GM23338 (cell line): ENCODE measurements around the gene ENPP7. TPM values are rescaled to one million over a fixed set of nuclear protein-coding genes. Genes with fewer than 3 reads are reported as not detected.

Experiments used
- ATAC-seq: fragments of 200-7000 bp; cut with Tn5 transposase; 3 replicates; pipeline ENCODE4 v1.9.1; 2020
- DNase-seq: peaks from one replicate; pipeline ENCODE4 v3.0.0-alpha.2; 2015; ENCODE audit warnings: low spot score
- H2AFZ ChIP-seq: fragments of 200-600 bp; sonication (generic); 2 replicates; pipeline ENCODE4 v1.8.0; 2016; ENCODE audit warnings: antibody characterized with exemption, mild to moderate bottlenecking, moderate library complexity
- H3F3A ChIP-seq: fragments of 200-600 bp; sonication (generic); replicated peaks from 2 replicates; pipeline ENCODE4 v1.8.0; 2017; ENCODE audit warnings: antibody characterized with exemption, mixed run types, low read depth
- H3K27ac ChIP-seq: fragments of 200-600 bp; sonication (generic); 2 replicates; pipeline ENCODE4 v1.6.1; 2016; ENCODE audit warnings: low read depth
- H3K27me3 ChIP-seq: fragments of 200-600 bp; sonication (generic); 2 replicates; pipeline ENCODE4 v1.8.0; 2016; ENCODE audit warnings: mild to moderate bottlenecking, mixed run types, moderate library complexity; ENCODE audit not compliant: insufficient read depth
- H3K36me3 ChIP-seq: fragments of 200-600 bp; sonication (generic); 2 replicates; pipeline ENCODE4 v1.8.0; 2016; ENCODE audit warnings: mild to moderate bottlenecking; ENCODE audit not compliant: insufficient read depth
- H3K4me1 ChIP-seq: fragments of 200-600 bp; sonication (generic); 2 replicates; pipeline ENCODE4 v1.8.0; 2016; ENCODE audit warnings: mild to moderate bottlenecking, moderate library complexity; ENCODE audit not compliant: insufficient read depth
- H3K4me2 ChIP-seq: fragments of 200-600 bp; sonication (generic); 2 replicates; pipeline ENCODE4 v1.7.1; 2017; ENCODE audit warnings: mixed run types
- H3K4me3 ChIP-seq: fragments of 200-600 bp; sonication (generic); 2 replicates; pipeline ENCODE4 v1.6.1; 2016; ENCODE audit warnings: mixed run types
- H3K79me2 ChIP-seq: fragments of 200-600 bp; sonication (generic); replicated peaks from 2 replicates; pipeline ENCODE4 v1.8.0; 2017; ENCODE audit warnings: mild to moderate bottlenecking; ENCODE audit not compliant: insufficient read depth
- H3K9me2 ChIP-seq: fragments of 200-600 bp; sonication (generic); 2 replicates; pipeline ENCODE4 v1.8.0; 2017; ENCODE audit not compliant: insufficient read depth
- H4K20me1 ChIP-seq: fragments of 200-600 bp; sonication (generic); replicated peaks from 2 replicates; pipeline ENCODE4 v1.8.0; 2017; ENCODE audit warnings: mild to moderate bottlenecking; ENCODE audit not compliant: insufficient read depth
- H3K27ac Mint-ChIP-seq: 2 replicates; pipeline ENCODE4 v1.8.0; 2020; ENCODE audit warnings: inconsistent platforms, mild to moderate bottlenecking, moderate library complexity, mixed read lengths
- H3K27me3 Mint-ChIP-seq: 3 replicates; pipeline ENCODE4 v1.8.0; 2022; ENCODE audit warnings: low read depth, mild to moderate bottlenecking, moderate library complexity, mixed read lengths, inconsistent platforms; ENCODE audit not compliant: insufficient read depth, poor library complexity
- H3K36me3 Mint-ChIP-seq: 3 replicates; pipeline ENCODE4 v1.8.0; 2021; ENCODE audit warnings: low read depth, mild to moderate bottlenecking, inconsistent platforms, moderate library complexity, mixed read lengths
- H3K4me1 Mint-ChIP-seq: 3 replicates; pipeline ENCODE4 v1.8.0; 2020; ENCODE audit warnings: mild to moderate bottlenecking, inconsistent platforms, mixed read lengths
- H3K4me3 Mint-ChIP-seq: 3 replicates; pipeline ENCODE4 v1.8.0; 2021; ENCODE audit warnings: moderate library complexity, mild to moderate bottlenecking, inconsistent platforms, mixed read lengths
- H3K9me3 Mint-ChIP-seq: 3 replicates; pipeline ENCODE4 v1.8.0; 2020; ENCODE audit warnings: moderate library complexity, mild to moderate bottlenecking, inconsistent platforms, mixed read lengths
- CREB1 ChIP-seq: fragments of 250-450 bp; sonication (Bioruptor Pico); IDR thresholded peaks from 2 replicates; pipeline ENCODE4 v1.5.0; 2020; ENCODE audit warnings: low read depth, mild to moderate bottlenecking, moderate library complexity
- CTCF ChIP-seq, 2 experiments: fragments of 200-600 bp in 1 of 2; sonication (generic) in 1 of 2; conservative IDR thresholded peaks; 2 replicates each; pipeline versions ENCODE4 v1.5.1 to v1.6.1; 2016 to 2017; ENCODE audit warnings: antibody characterized with exemption in 2 of 2, low read depth in 2 of 2, mild to moderate bottlenecking in 2 of 2, moderate library complexity in 1 of 2
- ETS1 ChIP-seq: IDR thresholded peaks from 2 replicates; pipeline ENCODE4 v1.6.1; 2016; ENCODE audit warnings: antibody characterized with exemption
- EZH2 ChIP-seq: fragments of 200-600 bp; sonication (generic); IDR thresholded peaks from one replicate; pipeline ENCODE4 v1.8.0; 2017; ENCODE audit warnings: antibody characterized with exemption, mild to moderate bottlenecking, low read depth; ENCODE audit not compliant: unreplicated experiment
- EZH2phosphoT487 ChIP-seq: fragments of 200-600 bp; sonication (generic); IDR thresholded peaks from one replicate; pipeline ENCODE4 v1.8.1; 2018; ENCODE audit warnings: antibody characterized with exemption; ENCODE audit not compliant: unreplicated experiment
- JUNB ChIP-seq: IDR thresholded peaks from one replicate; pipeline ENCODE4 v1.6.1; 2016; ENCODE audit warnings: antibody characterized with exemption; ENCODE audit not compliant: unreplicated experiment
- NANOG ChIP-seq: IDR thresholded peaks from 2 replicates; pipeline ENCODE4 v1.6.1; 2016; ENCODE audit warnings: antibody characterized with exemption, borderline replicate concordance
- POLR2AphosphoS5 ChIP-seq: IDR thresholded peaks from 2 replicates; pipeline ENCODE4 v1.6.1; 2016; ENCODE audit warnings: antibody characterized with exemption, low read depth
- REST ChIP-seq: IDR thresholded peaks from one replicate; pipeline ENCODE4 v1.6.1; 2018; ENCODE audit warnings: antibody characterized with exemption; ENCODE audit not compliant: unreplicated experiment
- STAT1 ChIP-seq: IDR thresholded peaks from one replicate; pipeline ENCODE4 v1.6.1; 2016; ENCODE audit warnings: antibody characterized with exemption; ENCODE audit not compliant: unreplicated experiment
- ZNF114 ChIP-seq: fragments of 250-450 bp; sonication (Bioruptor Pico); IDR thresholded peaks from 2 replicates; pipeline ENCODE4 v1.5.0; 2020; ENCODE audit warnings: mild to moderate bottlenecking, moderate library complexity
- ZNF331 ChIP-seq: fragments of 250-450 bp; sonication (Bioruptor Pico); IDR thresholded peaks from 2 replicates; pipeline ENCODE4 v1.5.0; 2020; ENCODE audit warnings: low read depth, mild to moderate bottlenecking, moderate library complexity
- ZNF462 ChIP-seq: fragments of 250-450 bp; sonication (Bioruptor Pico); IDR thresholded peaks from 2 replicates; pipeline ENCODE4 v1.5.0; 2020; ENCODE audit warnings: mild to moderate bottlenecking, moderate library complexity
- polyA plus RNA-seq: library from polyadenylated mRNA; unstranded; fragments of >200 nt; fragmentation: Nextera tagmentation; extraction: Ambion mirVana; gene quantifications from 2 replicates; pipeline ENCODE4 v1.2.1, GENCODE V29; 2016
- total RNA-seq: library from RNA; depleted of rRNA; stranded (reverse); fragments of >200 nt; shearing (Covaris generic); gene quantifications from 2 replicates; pipeline ENCODE4 v1.2.3, GENCODE V29; 2014

ENPP7 gene
- total and polyA plus RNA-seq, 2 experiments from 2014 or later, result not detected

- peaks cover 20% of the 10 kb centered on the region for H3K27me3 ChIP-seq
- Mint-ChIP-seq H3K27me3 (peaks cover 39% of the 10 kb centered on the region), H3K4me3 (no peak overlapping the region), H3K36me3 (no peaks in the 10 kb centered on the region), H3K9me3 (no peaks in the 10 kb centered on the region), H3K4me1 (peaks cover 3% of the 10 kb centered on the region; the same call in 1 of the 3 replicates), H3K27ac (no peak overlapping the region)
- DNase-seq, result no peak
- no peak for TF ChIP-seq ZNF462 (CRISPR knock-in tag)
- no peak for TF ChIP-seq CTCF (conservative IDR thresholded peaks at IDR 0.05; ENCODE audit: low read depth in 2 of 2)
- no peak for TF ChIP-seq JUNB
- TF ChIP-seq EZH2phosphoT487, result no peak
- no peak for TF ChIP-seq ZNF331 (CRISPR knock-in tag)
- TF ChIP-seq CREB1, result no peak
- no peak for TF ChIP-seq EZH2
- no peak for TF ChIP-seq REST
- no peak for TF ChIP-seq ETS1
- TF ChIP-seq ZNF114 (CRISPR knock-in tag), result no peak
- no peak for TF ChIP-seq NANOG
- no peak for TF ChIP-seq STAT1
- TF ChIP-seq POLR2AphosphoS5, result no peak
- no peaks in the 10 kb centered on the region for H3F3A ChIP-seq
- H2AFZ ChIP-seq, result no peak overlapping the region
- H4K20me1 ChIP-seq, result no peaks in the 10 kb centered on the region
- no peak overlapping the region for H3K4me3 ChIP-seq
- no peaks in the 10 kb centered on the region for H3K79me2 ChIP-seq
- H3K4me2 ChIP-seq, result no peak overlapping the region
- H3K4me1 ChIP-seq, result no peaks in the 10 kb centered on the region
- H3K9me2 ChIP-seq, result no peaks in the 10 kb centered on the region
- H3K36me3 ChIP-seq, result no peaks in the 10 kb centered on the region
- no peak overlapping the region for H3K27ac ChIP-seq
- no peak for ATAC-seq
Measured at GRCh38 chr17:79737046-79737921, 6.5 kb downstream of the ENPP7 start.
